Stimulated activated CD4-positive, alpha-beta T cell treated with anti-CD3 and anti-CD28 coated beads, Interleukin-2, amount 100 ng/mL, for 4 hours (primary cell): Measurements from ENCODE around the gene SKIDA1.
"Not testable (repeated sequence)": the region's sequence is repeated elsewhere in the genome, so short reads cannot be mapped to it uniquely, and the experiment has no call there.

Source experiments
- DNase-seq: peaks from one replicate; pipeline ENCODE4 v3.0.0-alpha.2; 2020; ENCODE audit warnings: low read depth

The SKIDA1 gene

GRCh38 chr10:21525367-21526187, at the start of gene SKIDA1:
Gene SKIDA1 (minus strand): TSS chr10:21525682. CDS start chr10:21517822, 7,860 bp downstream.
- DNase-seq = no peak

- not testable (repeated sequence) for DNase-seq
Measured at GRCh38 chr10:21574514-21574913, 49.0 kb upstream of the SKIDA1 start.

- DNase-seq = no peak
Measured at GRCh38 chr10:21572578-21572977, 47.1 kb upstream of the SKIDA1 start.

GRCh38 chr10:21570761-21571521, 45.5 kb upstream of the SKIDA1 start:
- no peak for DNase-seq

DNA sequence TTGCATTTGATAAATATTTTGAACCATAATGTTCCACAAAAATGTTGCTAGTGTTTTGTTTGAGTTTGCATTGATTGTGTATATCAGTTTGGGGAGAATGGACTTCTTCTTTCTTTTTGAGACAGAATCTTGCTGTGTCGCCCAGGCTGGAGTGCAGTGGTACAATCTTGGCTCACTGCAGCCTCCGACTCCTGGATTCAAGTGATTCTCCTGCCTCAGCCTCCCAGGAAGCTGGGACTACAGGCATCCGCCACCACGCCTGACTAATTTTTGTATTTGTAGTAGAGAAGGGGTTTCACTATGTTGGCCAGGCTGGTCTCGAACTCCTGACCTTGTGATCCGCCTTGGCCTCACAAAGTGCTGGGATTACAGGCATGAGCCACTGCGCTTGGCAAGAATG, 33.5 kb upstream of the SKIDA1 start:
- not testable (repeated sequence) for DNase-seq

DNA sequence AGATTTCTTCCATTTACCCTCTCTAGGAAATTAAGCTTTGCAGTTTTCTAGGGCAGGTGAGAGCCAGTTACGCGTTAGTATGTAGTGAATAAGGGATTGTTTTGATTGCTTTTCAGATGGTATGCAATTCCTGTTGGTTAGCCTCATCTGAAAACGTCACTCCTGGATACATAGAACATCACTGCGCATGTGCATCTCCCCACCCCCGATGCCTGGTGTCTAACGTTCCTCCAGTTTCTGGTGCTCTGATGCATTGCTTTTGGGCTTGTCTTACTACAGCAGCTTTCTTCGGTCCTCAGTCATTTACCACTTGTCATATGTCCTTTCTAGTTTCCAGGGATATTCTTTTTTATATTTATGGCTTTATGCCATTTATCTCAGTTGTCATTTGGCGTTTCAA, 31.0 kb upstream of the SKIDA1 start:
- DNase-seq = no peak

DNA sequence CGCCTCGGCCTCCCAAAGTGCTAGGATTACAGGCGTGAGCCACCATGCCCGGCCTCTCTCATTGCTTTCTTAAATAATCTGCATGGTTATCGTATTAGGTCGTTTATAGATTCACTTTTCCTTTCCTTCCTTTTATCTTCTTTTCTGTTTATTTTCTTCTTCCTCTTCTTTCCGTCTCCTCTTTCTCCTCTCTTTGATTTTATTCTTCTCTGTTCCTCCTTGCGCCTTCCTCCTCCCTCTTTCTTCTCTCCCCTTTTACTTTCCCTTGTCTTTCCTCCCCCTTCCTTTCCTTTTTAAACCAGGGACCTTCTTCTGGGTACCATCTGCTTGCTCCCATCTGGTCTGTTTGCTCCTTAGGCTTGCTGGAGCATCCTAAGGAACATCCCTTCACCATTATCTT, 27.2 kb upstream of the SKIDA1 start:
- DNase-seq = no peak

- DNase-seq = no peak
Measured at GRCh38 chr10:21547246-21547645, 21.8 kb upstream of the SKIDA1 start.

DNA sequence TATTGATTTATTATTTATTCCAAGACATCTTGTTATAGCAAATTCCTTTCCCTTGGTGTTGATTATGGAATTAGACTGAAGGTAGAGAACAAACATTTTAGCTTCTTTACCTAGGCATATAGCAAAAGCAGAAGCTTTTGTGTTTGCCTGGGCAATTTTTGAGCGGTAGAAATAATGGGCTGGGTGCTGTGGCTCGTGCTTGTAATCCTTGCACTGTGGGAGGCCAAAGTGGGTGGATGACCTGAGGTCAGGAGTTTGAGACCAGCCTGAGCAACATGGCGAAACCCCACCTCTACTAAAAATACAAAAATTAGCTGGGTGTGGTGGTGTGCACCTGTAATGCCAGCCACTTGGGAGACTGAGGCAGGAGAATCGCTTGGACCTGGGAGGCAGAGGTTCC, 15.2 kb upstream of the SKIDA1 start:
- DNase-seq = not testable (repeated sequence)

GRCh38 chr10:21536874-21537273, 11.4 kb upstream of the SKIDA1 start:
- DNase-seq = no peak

GRCh38 chr10:21535976-21536375, 10.5 kb upstream of the SKIDA1 start:
- not testable (repeated sequence) for DNase-seq

GRCh38 chr10:21535494-21535965, 10.0 kb upstream of the SKIDA1 start:
- DNase-seq = no peak

- DNase-seq = no peak
Measured at GRCh38 chr10:21534604-21535493, 9.4 kb upstream of the SKIDA1 start.

- no peak for DNase-seq
Measured at GRCh38 chr10:21534280-21534586, 8.8 kb upstream of the SKIDA1 start.

- DNase-seq = peak; percentile 83
Measured at GRCh38 chr10:21533467-21534279, 8.2 kb upstream of the SKIDA1 start, which contains the start of gene MLLT10. Gene MLLT10 (plus strand): TSS chr10:21534232. CDS start chr10:21534645, 413 bp downstream.

GRCh38 chr10:21532694-21533466, 7.4 kb upstream of the SKIDA1 start:
- DNase-seq = no peak

DNA sequence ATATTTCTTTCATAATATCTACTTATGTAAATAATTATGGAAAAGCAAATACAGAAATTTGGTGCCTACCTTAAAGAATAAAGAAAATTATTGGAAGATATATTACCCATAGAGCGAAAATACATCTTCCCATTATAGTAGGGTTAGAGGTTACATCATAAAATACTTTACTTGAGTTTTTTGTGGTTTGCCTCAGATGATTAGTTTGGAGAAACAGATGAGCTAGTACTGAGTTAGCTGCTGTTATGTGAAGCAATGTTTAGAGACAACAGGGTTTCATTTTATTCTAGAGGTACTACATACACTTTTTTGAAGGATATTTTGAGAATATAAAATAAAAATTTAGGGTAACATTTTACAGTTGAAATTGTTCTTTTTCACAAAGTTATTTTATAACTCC, 5.7 kb upstream of the SKIDA1 start:
- no peak for DNase-seq

GRCh38 chr10:21530641-21531040, 5.2 kb upstream of the SKIDA1 start:
- no peak for DNase-seq

DNA sequence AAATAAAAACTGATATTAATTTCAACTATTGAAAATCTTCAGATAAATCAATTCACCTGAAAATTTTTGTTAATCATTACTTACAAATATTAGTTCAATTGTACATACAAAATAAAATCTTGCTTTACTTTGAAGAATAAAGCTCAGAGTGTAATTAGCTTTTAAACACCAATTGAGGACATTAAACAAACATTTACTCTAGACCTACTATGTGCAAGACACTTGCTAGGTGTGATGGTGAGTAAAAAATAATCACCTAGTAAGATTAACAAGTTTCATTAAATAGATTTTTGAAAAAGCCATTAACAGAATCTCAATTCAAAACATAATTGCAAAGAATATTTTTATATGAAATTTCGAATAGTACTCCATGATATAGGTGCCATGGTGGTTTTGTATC, 4.7 kb upstream of the SKIDA1 start:
- no peak for DNase-seq
